ENCODE data around the gene MSTO1.

The MSTO1 gene

DNA sequence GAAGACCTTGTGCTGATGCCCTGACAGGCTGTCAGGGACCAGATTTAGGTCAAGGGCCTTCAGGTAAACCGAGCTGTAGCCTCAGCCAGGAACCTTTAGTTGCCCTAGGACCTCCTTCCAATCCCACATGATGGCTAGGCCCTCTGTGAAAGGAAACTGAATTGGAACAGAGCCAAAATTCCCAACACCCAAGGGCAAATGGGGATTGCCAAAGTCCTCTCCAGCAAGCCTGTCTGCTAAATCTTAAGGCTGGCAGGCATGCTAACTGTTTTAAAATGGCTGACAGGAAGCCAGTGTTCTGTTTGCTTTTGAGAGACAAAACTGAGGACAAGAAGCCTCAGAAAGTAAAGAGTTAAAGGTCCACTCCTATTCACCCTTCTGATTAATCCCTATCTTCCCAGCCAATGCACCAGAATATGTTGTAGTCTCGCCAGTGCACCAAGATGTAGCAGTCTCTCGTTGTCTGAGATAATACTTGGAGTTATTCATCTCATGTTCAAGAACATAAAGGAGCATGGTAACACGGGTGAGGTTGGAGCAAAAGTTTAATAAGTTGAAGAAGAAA, 35.1 kb downstream of the MSTO1 start:
- no peak for TF ChIP-seq GLIS3 (CRISPR knock-in tag; IDR thresholded peaks at IDR 0.05)
- TF ChIP-seq BACH2 (CRISPR knock-in tag; IDR thresholded peaks at IDR 0.05; ENCODE audit: borderline replicate concordance): no peak
- TF ChIP-seq ISL1 (CRISPR knock-in tag; IDR thresholded peaks at IDR 0.05): no peak
- TF ChIP-seq ARNTL (CRISPR knock-in tag; IDR thresholded peaks at IDR 0.05; ENCODE audit: borderline replicate concordance, low read depth): no peak
- no peak for TF ChIP-seq RARB (CRISPR knock-in tag; IDR thresholded peaks at IDR 0.05)
- TF ChIP-seq ZC3H10 (CRISPR knock-in tag; IDR thresholded peaks at IDR 0.05): no peak
- TF ChIP-seq TCF4 (CRISPR knock-in tag; IDR thresholded peaks at IDR 0.05; ENCODE audit: borderline replicate concordance): no peak
- TF ChIP-seq SNAI2 (CRISPR knock-in tag; IDR thresholded peaks at IDR 0.05): no peak
- TF ChIP-seq, protein P1, sequence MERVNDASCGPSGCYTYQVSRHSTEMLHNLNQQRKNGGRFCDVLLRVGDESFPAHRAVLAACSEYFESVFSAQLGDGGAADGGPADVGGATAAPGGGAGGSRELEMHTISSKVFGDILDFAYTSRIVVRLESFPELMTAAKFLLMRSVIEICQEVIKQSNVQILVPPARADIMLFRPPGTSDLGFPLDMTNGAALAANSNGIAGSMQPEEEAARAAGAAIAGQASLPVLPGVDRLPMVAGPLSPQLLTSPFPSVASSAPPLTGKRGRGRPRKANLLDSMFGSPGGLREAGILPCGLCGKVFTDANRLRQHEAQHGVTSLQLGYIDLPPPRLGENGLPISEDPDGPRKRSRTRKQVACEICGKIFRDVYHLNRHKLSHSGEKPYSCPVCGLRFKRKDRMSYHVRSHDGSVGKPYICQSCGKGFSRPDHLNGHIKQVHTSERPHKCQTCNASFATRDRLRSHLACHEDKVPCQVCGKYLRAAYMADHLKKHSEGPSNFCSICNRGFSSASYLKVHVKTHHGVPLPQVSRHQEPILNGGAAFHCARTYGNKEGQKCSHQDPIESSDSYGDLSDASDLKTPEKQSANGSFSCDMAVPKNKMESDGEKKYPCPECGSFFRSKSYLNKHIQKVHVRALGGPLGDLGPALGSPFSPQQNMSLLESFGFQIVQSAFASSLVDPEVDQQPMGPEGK (CRISPR knock-in tag; IDR thresholded peaks at IDR 0.05; ENCODE audit: borderline replicate concordance): no peak
- no peak for TF ChIP-seq TOX (CRISPR knock-in tag; IDR thresholded peaks at IDR 0.05; ENCODE audit: borderline replicate concordance)
- no peak for ATAC-seq

GRCh38 chr1:155645648-155646047, 35.6 kb downstream of the MSTO1 start:
- ATAC-seq: no peak
- TF ChIP-seq OSR1 (CRISPR knock-in tag; IDR thresholded peaks at IDR 0.05) (no peak), TOX (CRISPR knock-in tag; IDR thresholded peaks at IDR 0.05; ENCODE audit: borderline replicate concordance) (no peak), PPARA (CRISPR knock-in tag; IDR thresholded peaks at IDR 0.05; ENCODE audit: borderline replicate concordance) (no peak), ZC3H10 (CRISPR knock-in tag; IDR thresholded peaks at IDR 0.05) (no peak), RARB (CRISPR knock-in tag; IDR thresholded peaks at IDR 0.05) (no peak), ZNF70 (CRISPR knock-in tag; IDR thresholded peaks at IDR 0.05) (no peak)
- TF ChIP-seq, protein P2, sequence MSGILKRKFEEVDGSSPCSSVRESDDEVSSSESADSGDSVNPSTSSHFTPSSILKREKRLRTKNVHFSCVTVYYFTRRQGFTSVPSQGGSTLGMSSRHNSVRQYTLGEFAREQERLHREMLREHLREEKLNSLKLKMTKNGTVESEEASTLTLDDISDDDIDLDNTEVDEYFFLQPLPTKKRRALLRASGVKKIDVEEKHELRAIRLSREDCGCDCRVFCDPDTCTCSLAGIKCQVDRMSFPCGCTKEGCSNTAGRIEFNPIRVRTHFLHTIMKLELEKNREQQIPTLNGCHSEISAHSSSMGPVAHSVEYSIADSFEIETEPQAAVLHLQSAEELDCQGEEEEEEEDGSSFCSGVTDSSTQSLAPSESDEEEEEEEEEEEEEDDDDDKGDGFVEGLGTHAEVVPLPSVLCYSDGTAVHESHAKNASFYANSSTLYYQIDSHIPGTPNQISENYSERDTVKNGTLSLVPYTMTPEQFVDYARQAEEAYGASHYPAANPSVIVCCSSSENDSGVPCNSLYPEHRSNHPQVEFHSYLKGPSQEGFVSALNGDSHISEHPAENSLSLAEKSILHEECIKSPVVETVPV (CRISPR knock-in tag; IDR thresholded peaks at IDR 0.05): no peak
- TF ChIP-seq, protein P1 (CRISPR knock-in tag; IDR thresholded peaks at IDR 0.05; ENCODE audit: borderline replicate concordance): no peak

GRCh38 chr1:155646307-155646706, 36.3 kb downstream of the MSTO1 start:
- ATAC-seq: no peak
- no peak for TF ChIP-seq PPARA (CRISPR knock-in tag; IDR thresholded peaks at IDR 0.05; ENCODE audit: borderline replicate concordance)

DNA sequence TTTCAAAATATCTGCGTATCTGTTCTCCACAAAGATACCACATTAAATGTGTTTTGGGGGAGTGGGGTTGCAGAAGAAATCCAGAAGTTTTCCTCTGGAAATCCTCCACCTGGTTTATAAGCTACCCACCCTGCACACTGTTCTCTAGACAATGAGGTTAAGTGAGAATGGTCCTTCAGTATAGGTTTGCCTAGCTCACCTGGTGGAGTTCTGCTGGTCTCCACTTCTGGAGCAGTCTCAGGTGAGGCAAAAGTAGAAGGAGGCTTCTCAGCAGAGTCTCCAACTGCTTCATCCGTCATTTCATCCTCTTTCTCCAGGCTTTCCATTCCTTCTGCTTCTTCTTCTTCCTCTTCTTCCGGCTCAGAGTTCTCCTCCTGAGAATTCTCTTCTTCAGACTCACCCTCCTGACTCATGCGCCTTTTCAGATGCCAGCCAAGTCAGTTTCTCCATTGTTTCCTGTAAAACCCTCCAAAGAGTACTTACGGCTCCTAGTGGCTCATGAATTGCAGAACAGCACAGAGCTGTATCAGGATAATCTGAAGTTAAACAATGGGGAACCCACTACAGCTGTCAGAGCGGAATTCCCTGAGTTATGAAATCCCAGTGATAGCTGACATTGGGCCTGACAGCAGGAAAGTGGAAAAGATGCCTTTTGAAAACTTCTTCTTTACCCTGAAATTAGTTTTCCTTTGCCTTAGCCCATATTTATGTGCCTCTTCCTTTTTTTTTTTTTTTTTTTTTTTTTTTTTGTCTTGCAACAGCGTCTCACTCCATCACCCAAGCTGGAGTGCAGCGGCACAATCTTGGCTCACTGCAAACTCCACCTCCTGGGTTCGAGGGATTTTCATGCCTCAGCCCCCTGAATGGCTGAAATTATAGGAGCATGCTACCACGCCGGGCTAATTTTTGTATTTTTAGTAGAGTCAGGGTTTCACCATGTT, 38.5 kb downstream of the MSTO1 start:
- peak; percentile 89 for ATAC-seq
- TF ChIP-seq OSR1 (CRISPR knock-in tag; IDR thresholded peaks at IDR 0.05): 0 out of 2 replicates have a peak, but pooled peaks have one; percentile 34
- no peak for TF ChIP-seq RARB (CRISPR knock-in tag; IDR thresholded peaks at IDR 0.05)

GRCh38 chr1:155649676-155650075, 39.7 kb downstream of the MSTO1 start:
- no peak for ATAC-seq
- no peak for TF ChIP-seq BACH2 (CRISPR knock-in tag; IDR thresholded peaks at IDR 0.05; ENCODE audit: borderline replicate concordance)
- no peak for TF ChIP-seq ZNF8 (CRISPR knock-in tag; IDR thresholded peaks at IDR 0.05)
- no peak for TF ChIP-seq ZC3H10 (CRISPR knock-in tag; IDR thresholded peaks at IDR 0.05)
- TF ChIP-seq RARB (CRISPR knock-in tag; IDR thresholded peaks at IDR 0.05): no peak
- TF ChIP-seq ESRRG (CRISPR knock-in tag; IDR thresholded peaks at IDR 0.05): no peak
- no peak for TF ChIP-seq OSR1 (CRISPR knock-in tag; IDR thresholded peaks at IDR 0.05)
- TF ChIP-seq CREB5 (CRISPR knock-in tag; IDR thresholded peaks at IDR 0.05; ENCODE audit: low read depth): no peak
- TF ChIP-seq POU6F1 (CRISPR knock-in tag; IDR thresholded peaks at IDR 0.05; ENCODE audit: borderline replicate concordance, low read depth): no peak
- TF ChIP-seq ZFP3 (CRISPR knock-in tag; IDR thresholded peaks at IDR 0.05): no peak
- TF ChIP-seq GLIS3 (CRISPR knock-in tag; IDR thresholded peaks at IDR 0.05): no peak
- TF ChIP-seq, protein P3, sequence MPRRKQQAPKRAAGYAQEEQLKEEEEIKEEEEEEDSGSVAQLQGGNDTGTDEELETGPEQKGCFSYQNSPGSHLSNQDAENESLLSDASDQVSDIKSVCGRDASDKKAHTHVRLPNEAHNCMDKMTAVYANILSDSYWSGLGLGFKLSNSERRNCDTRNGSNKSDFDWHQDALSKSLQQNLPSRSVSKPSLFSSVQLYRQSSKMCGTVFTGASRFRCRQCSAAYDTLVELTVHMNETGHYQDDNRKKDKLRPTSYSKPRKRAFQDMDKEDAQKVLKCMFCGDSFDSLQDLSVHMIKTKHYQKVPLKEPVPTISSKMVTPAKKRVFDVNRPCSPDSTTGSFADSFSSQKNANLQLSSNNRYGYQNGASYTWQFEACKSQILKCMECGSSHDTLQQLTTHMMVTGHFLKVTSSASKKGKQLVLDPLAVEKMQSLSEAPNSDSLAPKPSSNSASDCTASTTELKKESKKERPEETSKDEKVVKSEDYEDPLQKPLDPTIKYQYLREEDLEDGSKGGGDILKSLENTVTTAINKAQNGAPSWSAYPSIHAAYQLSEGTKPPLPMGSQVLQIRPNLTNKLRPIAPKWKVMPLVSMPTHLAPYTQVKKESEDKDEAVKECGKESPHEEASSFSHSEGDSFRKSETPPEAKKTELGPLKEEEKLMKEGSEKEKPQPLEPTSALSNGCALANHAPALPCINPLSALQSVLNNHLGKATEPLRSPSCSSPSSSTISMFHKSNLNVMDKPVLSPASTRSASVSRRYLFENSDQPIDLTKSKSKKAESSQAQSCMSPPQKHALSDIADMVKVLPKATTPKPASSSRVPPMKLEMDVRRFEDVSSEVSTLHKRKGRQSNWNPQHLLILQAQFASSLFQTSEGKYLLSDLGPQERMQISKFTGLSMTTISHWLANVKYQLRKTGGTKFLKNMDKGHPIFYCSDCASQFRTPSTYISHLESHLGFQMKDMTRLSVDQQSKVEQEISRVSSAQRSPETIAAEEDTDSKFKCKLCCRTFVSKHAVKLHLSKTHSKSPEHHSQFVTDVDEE (CRISPR knock-in tag; IDR thresholded peaks at IDR 0.05): no peak
